Neural cell (in vitro differentiated cells): ENCODE results near the gene TEX14. TPM values are rescaled to one million over a fixed set of nuclear protein-coding genes. Genes with fewer than 3 reads are reported as not detected.

Experiments
- H2AFZ ChIP-seq: fragments of 200-600, 300-800 bp; sonication (generic), shearing (Covaris generic); 2 replicates; pipeline ENCODE4 v1.6.0; 2014; ENCODE audit warnings: low read depth, mild to moderate bottlenecking, antibody characterized with exemption, low read length, moderate library complexity
- H3F3A ChIP-seq: fragments of 200-600 bp; shearing (Covaris generic); 2 replicates; pipeline ENCODE4 v1.6.1; 2016; ENCODE audit warnings: mild to moderate bottlenecking, moderate library complexity, mixed read lengths, antibody characterized with exemption, low read length; ENCODE audit not compliant: insufficient read depth, poor library complexity, severe bottlenecking
- H3K27ac ChIP-seq: fragments of 200-600, 300-800 bp; sonication (generic), shearing (Covaris generic); 2 replicates; pipeline ENCODE4 v1.5.1; 2014; ENCODE audit warnings: mild to moderate bottlenecking, low read length, moderate library complexity
- H3K27me3 ChIP-seq: fragments of 300-800, 200-600 bp; sonication (generic), shearing (Covaris generic); 2 replicates; pipeline ENCODE4 v1.6.0; 2014; ENCODE audit warnings: mild to moderate bottlenecking, low read depth, low read length, moderate library complexity; ENCODE audit not compliant: insufficient read depth
- H3K36me3 ChIP-seq: fragments of 300-800, 200-600 bp; sonication (generic), shearing (Covaris generic); 2 replicates; pipeline ENCODE4 v1.5.1; 2014; ENCODE audit warnings: mild to moderate bottlenecking, antibody characterized with exemption, low read length, moderate library complexity; ENCODE audit not compliant: insufficient read depth
- H3K4me2 ChIP-seq: fragments of 300-800, 200-600 bp; sonication (generic), shearing (Covaris generic); 2 replicates; pipeline ENCODE4 v1.6.0; 2014; ENCODE audit warnings: mild to moderate bottlenecking, low read length
- H3K4me3 ChIP-seq: fragments of 300-800, 200-600 bp; sonication (generic), shearing (Covaris generic); 2 replicates; pipeline ENCODE4 v1.5.1; 2014; ENCODE audit warnings: mild to moderate bottlenecking, low read length, moderate library complexity
- H3K79me2 ChIP-seq: fragments of 200-600 bp; shearing (Covaris generic); replicated peaks from 2 replicates; pipeline ENCODE4 v1.6.0; 2014; ENCODE audit warnings: mild to moderate bottlenecking, low read length, moderate library complexity; ENCODE audit not compliant: insufficient read depth
- H3K9ac ChIP-seq: fragments of 300-800, 200-600 bp; sonication (generic), shearing (Covaris generic); 2 replicates; pipeline ENCODE4 v1.6.1; 2016; ENCODE audit warnings: mild to moderate bottlenecking, low read length, mixed read lengths
- H3K9me2 ChIP-seq: fragments of 200-600 bp; shearing (Covaris generic); 2 replicates; pipeline ENCODE4 v1.6.1; 2016; ENCODE audit warnings: mild to moderate bottlenecking, low read length, mixed read lengths; ENCODE audit not compliant: insufficient read depth
- H3K9me3 ChIP-seq: fragments of 200-600, 300-800 bp; sonication (generic), shearing (Covaris generic); 2 replicates; pipeline ENCODE4 v1.6.1; 2016; ENCODE audit warnings: mild to moderate bottlenecking, mixed run types, low read length, moderate library complexity, mixed read lengths
- H4K20me1 ChIP-seq: fragments of 200-600 bp; shearing (Covaris generic); 2 replicates; pipeline ENCODE4 v1.6.1; 2016; ENCODE audit warnings: mild to moderate bottlenecking, mixed run types; ENCODE audit not compliant: insufficient read depth
- EP300 ChIP-seq: fragments of 450-650 bp; conservative IDR thresholded peaks from 2 replicates; pipeline ENCODE4 v1.6.1; 2014; ENCODE audit warnings: antibody characterized with exemption, mild to moderate bottlenecking, moderate library complexity; ENCODE audit not compliant: poor library complexity, severe bottlenecking
- EZH2 ChIP-seq: fragments of 200-600, 300-800 bp; shearing (Covaris generic), sonication (generic); IDR thresholded peaks from 2 replicates; pipeline ENCODE4 v1.6.1; 2014; ENCODE audit warnings: antibody characterized with exemption, low read length, borderline replicate concordance, mild to moderate bottlenecking; ENCODE audit not compliant: insufficient read depth, poor library complexity, severe bottlenecking
- MXI1 ChIP-seq: fragments of 450-650 bp; conservative IDR thresholded peaks from 2 replicates; pipeline ENCODE4 v1.6.1; 2014; ENCODE audit warnings: antibody characterized with exemption, mild to moderate bottlenecking; ENCODE audit not compliant: poor library complexity, severe bottlenecking
- POLR2AphosphoS5 ChIP-seq: IDR thresholded peaks from 2 replicates; pipeline ENCODE4 v1.6.1; 2012
- RAD21 ChIP-seq: fragments of 450-650 bp; conservative IDR thresholded peaks from 2 replicates; pipeline ENCODE4 v1.6.1; 2014; ENCODE audit warnings: antibody characterized with exemption, mild to moderate bottlenecking, moderate library complexity
- REST ChIP-seq: IDR thresholded peaks from 2 replicates; pipeline ENCODE4 v1.6.1; 2012; ENCODE audit warnings: borderline replicate concordance
- SMC3 ChIP-seq: fragments of 450-650 bp; conservative IDR thresholded peaks from 2 replicates; pipeline ENCODE4 v1.6.1; 2014; ENCODE audit warnings: antibody characterized with exemption, mild to moderate bottlenecking, moderate library complexity; ENCODE audit not compliant: poor library complexity
- TAF1 ChIP-seq: IDR thresholded peaks from 2 replicates; pipeline ENCODE4 v1.6.1; 2012; ENCODE audit warnings: low read depth
- polyA plus RNA-seq: library from polyadenylated mRNA; depleted of rRNA; stranded (reverse); fragments of >200 nt; gene quantifications from 2 replicates; pipeline ENCODE4 v1.2.3, GENCODE V29; 2014
- TF ChIP-seq, protein P1 (sequence below): fragments of 450-650 bp; IDR thresholded peaks from 2 replicates; pipeline ENCODE4 v1.5.1; 2014; ENCODE audit warnings: antibody characterized with exemption, mild to moderate bottlenecking, moderate library complexity; ENCODE audit not compliant: poor library complexity, severe bottlenecking

TEX14 gene
- polyA plus RNA-seq, 1 donor from 2014 or later: 1.4 TPM

GRCh38 chr17:58535431-58535830, 156.4 kb downstream of the TEX14 start:
- Histone ChIP-seq H3F3A (no peaks in the 10 kb centered on the region), H2AFZ (no peak overlapping the region), H3K4me2 (no peak overlapping the region), H3K9me3 (no peaks in the 10 kb centered on the region), H3K9me2 (no peaks in the 10 kb centered on the region), H3K27ac (no peak overlapping the region), H4K20me1 (no peaks in the 10 kb centered on the region), H3K79me2 (no peaks in the 10 kb centered on the region), H3K4me3 (no peak overlapping the region), H3K27me3 (peaks cover 16% of the 10 kb centered on the region), H3K36me3 (no peaks in the 10 kb centered on the region), H3K9ac (no peak overlapping the region)
- TF ChIP-seq EP300 (no peak), RAD21 (no peak), MXI1 (no peak)
- TF ChIP-seq, protein P1, sequence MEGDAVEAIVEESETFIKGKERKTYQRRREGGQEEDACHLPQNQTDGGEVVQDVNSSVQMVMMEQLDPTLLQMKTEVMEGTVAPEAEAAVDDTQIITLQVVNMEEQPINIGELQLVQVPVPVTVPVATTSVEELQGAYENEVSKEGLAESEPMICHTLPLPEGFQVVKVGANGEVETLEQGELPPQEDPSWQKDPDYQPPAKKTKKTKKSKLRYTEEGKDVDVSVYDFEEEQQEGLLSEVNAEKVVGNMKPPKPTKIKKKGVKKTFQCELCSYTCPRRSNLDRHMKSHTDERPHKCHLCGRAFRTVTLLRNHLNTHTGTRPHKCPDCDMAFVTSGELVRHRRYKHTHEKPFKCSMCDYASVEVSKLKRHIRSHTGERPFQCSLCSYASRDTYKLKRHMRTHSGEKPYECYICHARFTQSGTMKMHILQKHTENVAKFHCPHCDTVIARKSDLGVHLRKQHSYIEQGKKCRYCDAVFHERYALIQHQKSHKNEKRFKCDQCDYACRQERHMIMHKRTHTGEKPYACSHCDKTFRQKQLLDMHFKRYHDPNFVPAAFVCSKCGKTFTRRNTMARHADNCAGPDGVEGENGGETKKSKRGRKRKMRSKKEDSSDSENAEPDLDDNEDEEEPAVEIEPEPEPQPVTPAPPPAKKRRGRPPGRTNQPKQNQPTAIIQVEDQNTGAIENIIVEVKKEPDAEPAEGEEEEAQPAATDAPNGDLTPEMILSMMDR: no peak

GRCh38 chr17:58534901-58535421, 156.9 kb downstream of the TEX14 start:
- no peak overlapping the region for H3K4me3 ChIP-seq
- H3K27ac ChIP-seq: no peak overlapping the region
- H3K9me3 ChIP-seq: no peaks in the 10 kb centered on the region
- H3K9ac ChIP-seq: no peak overlapping the region
- no peaks in the 10 kb centered on the region for H3F3A ChIP-seq
- no peak overlapping the region for H2AFZ ChIP-seq
- peaks cover 16% of the 10 kb centered on the region for H3K27me3 ChIP-seq
- H3K36me3 ChIP-seq: no peaks in the 10 kb centered on the region
- H3K4me2 ChIP-seq: no peak overlapping the region
- H4K20me1 ChIP-seq: no peaks in the 10 kb centered on the region
- TF ChIP-seq EZH2 (no peak), RAD21 (no peak), REST (no peak), POLR2AphosphoS5 (no peak), SMC3 (no peak), MXI1 (no peak), TAF1 (no peak), EP300 (no peak)
- TF ChIP-seq, protein P1: no peak
- no peaks in the 10 kb centered on the region for H3K79me2 ChIP-seq
- H3K9me2 ChIP-seq: no peaks in the 10 kb centered on the region
